ENCODE measurements around the gene ZDHHC6.

The ZDHHC6 gene

GRCh38 chr10:112446855-112447619, at the start of gene ZDHHC6, which contains the start of gene VTI1A:
ZDHHC6 (minus strand) TSS chr10:112446914; CDS start chr10:112445436, 1,478 bp downstream.
VTI1A (plus strand) TSS chr10:112447215; CDS start chr10:112447374, 159 bp downstream.
- Histone ChIP-seq H3K27me3 (no peaks in the 10 kb centered on the region), H3K9me3 (replicated peaks in 1 of 11) (no peaks in the 10 kb centered on the region), H3K4me1 (peaks cover 35 to 56% (median 40%) of the 10 kb centered on the region in 10 experiments), H3K9ac (peak within 1 kb of the TSS; percentile 89 to 97 (median 95)), H3K4me2 (peak within 1 kb of the TSS; percentile 79 to 96 (median 93)), H3K27ac (peak within 1 kb of the TSS; percentile 92 to 99 (median 97)), H3K36me3 (peaks cover 38 to 58% (median 50%) of the 10 kb centered on the region in 11 experiments), H4K20me1 (peaks cover 0 to 45% (median 31%) of the 10 kb centered on the region in 11 experiments; a peak in 16 of 22 replicates), H3K4me3 (peak within 1 kb of the TSS; percentile 82 to 100 (median 94))
- no peak for TF ChIP-seq Cebpa-rat (IDR thresholded peaks at IDR 0.05)

- Histone ChIP-seq H3K27ac (no peak overlapping the region), H3K4me3 (no peak overlapping the region), H4K20me1 (peaks cover 0 to 24% (median 0%) of the 10 kb centered on the region in 11 experiments; a peak in 8 of 22 replicates), H3K27me3 (no peaks in the 10 kb centered on the region), H3K36me3 (peaks cover 0 to 8% (median 0%) of the 10 kb centered on the region in 11 experiments; a peak in 2 of 22 replicates), H3K9me3 (replicated peaks in 1 of 11) (no peaks in the 10 kb centered on the region), H3K9ac (no peak overlapping the region), H3K4me1 (no peaks in the 10 kb centered on the region), H3K4me2 (no peak overlapping the region)
- TF ChIP-seq Cebpa-rat (IDR thresholded peaks at IDR 0.05) = no peak
Observed at GRCh38 chr10:112492736-112493135, 46.0 kb upstream of the ZDHHC6 start.

- H3K36me3 ChIP-seq = peaks cover 0 to 8% (median 3%) of the 10 kb centered on the region in 11 experiments; a peak in 2 of 22 replicates
- peaks cover 0 to 33% (median 5%) of the 10 kb centered on the region in 11 experiments; a peak in 10 of 22 replicates for H4K20me1 ChIP-seq
- no peaks in the 10 kb centered on the region for H3K9me3 ChIP-seq (replicated peaks in 1 of 11)
- no peaks in the 10 kb centered on the region for H3K27me3 ChIP-seq
- no peak overlapping the region for H3K27ac ChIP-seq
- TF ChIP-seq Cebpa-rat (IDR thresholded peaks at IDR 0.05) = no peak
- no peaks in the 10 kb centered on the region for H3K4me1 ChIP-seq
- no peak overlapping the region for H3K4me2 ChIP-seq
- H3K9ac ChIP-seq = no peak overlapping the region
- H3K4me3 ChIP-seq = no peak overlapping the region
Observed at GRCh38 chr10:112491144-112491543, 44.4 kb upstream of the ZDHHC6 start.

- Histone ChIP-seq H4K20me1 (peaks cover 0 to 39% (median 6%) of the 10 kb centered on the region in 11 experiments; a peak in 10 of 22 replicates), H3K27ac (no peak overlapping the region), H3K9ac (no peak overlapping the region), H3K9me3 (replicated peaks in 1 of 11) (no peaks in the 10 kb centered on the region), H3K36me3 (peaks cover 0 to 12% (median 3%) of the 10 kb centered on the region in 11 experiments; a peak in 2 of 22 replicates), H3K4me2 (no peak overlapping the region), H3K4me1 (no peaks in the 10 kb centered on the region), H3K4me3 (no peak overlapping the region), H3K27me3 (no peaks in the 10 kb centered on the region)
- no peak for TF ChIP-seq Cebpa-rat (IDR thresholded peaks at IDR 0.05)
Observed at GRCh38 chr10:112490545-112490944, 43.8 kb upstream of the ZDHHC6 start.

GRCh38 chr10:112487964-112488363, 41.2 kb upstream of the ZDHHC6 start:
- TF ChIP-seq Cebpa-rat (IDR thresholded peaks at IDR 0.05) = no peak
- Histone ChIP-seq H3K4me3 (no peak overlapping the region), H3K27me3 (no peaks in the 10 kb centered on the region), H3K9me3 (replicated peaks in 1 of 11) (no peaks in the 10 kb centered on the region), H4K20me1 (peaks cover 0 to 45% (median 12%) of the 10 kb centered on the region in 11 experiments; a peak in 12 of 22 replicates), H3K4me1 (no peaks in the 10 kb centered on the region), H3K36me3 (peaks cover 0 to 17% (median 3%) of the 10 kb centered on the region in 11 experiments; a peak in 3 of 22 replicates), H3K4me2 (no peak overlapping the region), H3K9ac (no peak overlapping the region), H3K27ac (no peak overlapping the region)

- Histone ChIP-seq H4K20me1 (peaks cover 0 to 78% (median 28%) of the 10 kb centered on the region in 11 experiments; a peak in 13 of 22 replicates), H3K4me2 (no peak overlapping the region), H3K9ac (no peak overlapping the region), H3K36me3 (peaks cover 0 to 11% (median 0%) of the 10 kb centered on the region in 11 experiments; a peak in 2 of 22 replicates), H3K4me3 (no peak overlapping the region), H3K4me1 (no peaks in the 10 kb centered on the region), H3K27ac (no peak overlapping the region), H3K27me3 (no peaks in the 10 kb centered on the region), H3K9me3 (replicated peaks in 1 of 11) (no peaks in the 10 kb centered on the region)
- no peak for TF ChIP-seq Cebpa-rat (IDR thresholded peaks at IDR 0.05)
Observed at GRCh38 chr10:112484399-112484798, 37.7 kb upstream of the ZDHHC6 start.

- Histone ChIP-seq H3K9ac (no peak overlapping the region), H3K9me3 (replicated peaks in 1 of 11) (no peaks in the 10 kb centered on the region), H3K36me3 (peaks cover 0 to 16% (median 0%) of the 10 kb centered on the region in 11 experiments; a peak in 2 of 22 replicates), H3K4me3 (no peak overlapping the region), H3K27ac (no peak overlapping the region), H3K27me3 (no peaks in the 10 kb centered on the region), H3K4me1 (no peaks in the 10 kb centered on the region), H3K4me2 (no peak overlapping the region), H4K20me1 (peaks cover 0 to 82% (median 31%) of the 10 kb centered on the region in 11 experiments; a peak in 13 of 22 replicates)
- TF ChIP-seq Cebpa-rat (IDR thresholded peaks at IDR 0.05) = no peak
Observed at GRCh38 chr10:112481602-112482001, 34.9 kb upstream of the ZDHHC6 start.

GRCh38 chr10:112475575-112476218, 29.0 kb upstream of the ZDHHC6 start:
- peaks cover 0 to 26% (median 3%) of the 10 kb centered on the region in 11 experiments; a peak in 13 of 22 replicates for H3K36me3 ChIP-seq
- H3K27me3 ChIP-seq = no peaks in the 10 kb centered on the region
- H3K4me3 ChIP-seq = no peak overlapping the region
- no peak overlapping the region for H3K4me2 ChIP-seq
- 0 out of 20 replicates have a peak, but pooled peaks cover 0 to 5% (median 0%) of the 10 kb centered on the region in 10 experiments for H3K4me1 ChIP-seq
- H3K9ac ChIP-seq = no peak overlapping the region
- no peaks in the 10 kb centered on the region for H3K9me3 ChIP-seq (replicated peaks in 1 of 11)
- no peak overlapping the region for H3K27ac ChIP-seq
- no peak for TF ChIP-seq Cebpa-rat (IDR thresholded peaks at IDR 0.05)
- peaks cover 5 to 86% (median 37%) of the 10 kb centered on the region in 11 experiments; a peak in 18 of 22 replicates for H4K20me1 ChIP-seq
